GM03348 (cell line): ENCODE data around the gene FOCAD.
"Not testable (repeated sequence)": the region's sequence is repeated elsewhere in the genome, so short reads cannot be mapped to it uniquely, and the experiment has no call there.

ENCODE experiments used
- DNase-seq: peaks from one replicate; pipeline ENCODE4 v3.0.0; 2012; ENCODE audit warnings: low spot score

The FOCAD gene

DNA sequence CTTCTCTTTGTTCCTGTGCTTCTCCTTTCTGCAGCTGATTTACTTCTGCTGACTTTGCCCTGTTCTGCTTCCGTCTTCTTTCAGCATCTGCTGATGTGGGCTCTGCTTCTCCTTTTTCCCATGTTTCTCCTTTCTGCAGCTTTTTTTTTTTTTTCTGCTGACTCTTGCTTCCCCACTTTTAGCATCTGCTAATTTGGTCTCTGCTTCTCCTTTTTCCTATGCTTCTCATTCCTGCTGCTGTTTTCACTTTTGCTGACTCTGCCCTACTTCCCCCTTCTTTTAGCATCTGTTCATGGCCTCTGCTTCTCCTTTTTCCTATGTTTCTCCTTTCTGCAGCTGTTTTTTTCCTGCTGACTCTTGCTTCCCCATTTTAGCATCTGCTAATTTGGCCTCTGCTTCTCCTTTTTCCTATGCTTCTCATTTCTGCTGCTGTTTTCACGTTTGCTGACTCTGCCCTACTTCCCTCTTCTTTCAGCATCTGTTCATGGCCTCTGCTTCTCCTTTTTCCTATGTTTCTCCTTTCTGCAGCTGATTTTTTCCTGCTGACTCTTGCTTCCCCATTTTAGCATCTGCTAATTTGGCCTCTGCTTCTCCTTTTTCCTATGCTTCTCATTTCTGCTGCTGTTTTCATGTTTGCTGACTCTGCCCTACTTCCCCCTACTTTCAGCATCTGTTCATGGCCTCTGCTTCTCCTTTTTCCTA lies 289.3 kb downstream of the FOCAD start:
- DNase-seq = not testable (repeated sequence)

DNA sequence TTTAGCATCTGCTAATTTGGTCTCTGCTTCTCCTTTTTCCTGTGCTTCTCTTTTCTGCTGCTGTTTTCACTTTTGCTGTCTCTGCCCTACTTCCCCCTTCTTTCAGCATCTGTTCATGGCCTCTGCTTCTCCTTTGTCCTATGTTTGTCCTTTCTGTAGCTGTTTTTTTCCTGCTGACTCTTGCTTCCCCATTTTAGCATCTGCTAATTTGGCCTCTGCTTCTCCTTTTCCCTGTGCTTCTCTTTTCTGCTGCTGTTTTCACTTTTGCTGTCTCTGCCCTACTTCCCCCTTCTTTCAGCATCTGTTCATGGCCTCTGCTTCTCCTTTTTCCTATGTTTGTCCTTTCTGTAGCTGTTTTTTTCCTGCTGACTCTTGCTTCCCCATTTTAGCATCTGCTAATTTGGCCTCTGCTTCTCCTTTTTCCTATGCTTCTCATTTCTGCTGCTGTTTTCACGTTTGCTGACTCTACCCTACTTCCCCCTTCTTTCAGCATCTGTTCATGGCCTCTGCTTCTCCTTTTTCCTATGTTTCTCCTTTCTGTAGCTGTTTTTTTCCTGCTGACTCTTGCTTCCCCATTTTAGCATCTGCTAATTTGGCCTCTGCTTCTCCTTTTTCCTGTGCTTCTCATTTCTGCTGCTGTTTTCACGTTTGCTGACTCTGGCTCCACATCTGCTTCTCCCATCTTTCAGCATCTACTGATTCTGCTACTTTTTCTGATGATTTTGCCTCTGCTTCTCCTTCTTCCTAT lies 290.3 kb downstream of the FOCAD start:
- not testable (repeated sequence) for DNase-seq

DNA sequence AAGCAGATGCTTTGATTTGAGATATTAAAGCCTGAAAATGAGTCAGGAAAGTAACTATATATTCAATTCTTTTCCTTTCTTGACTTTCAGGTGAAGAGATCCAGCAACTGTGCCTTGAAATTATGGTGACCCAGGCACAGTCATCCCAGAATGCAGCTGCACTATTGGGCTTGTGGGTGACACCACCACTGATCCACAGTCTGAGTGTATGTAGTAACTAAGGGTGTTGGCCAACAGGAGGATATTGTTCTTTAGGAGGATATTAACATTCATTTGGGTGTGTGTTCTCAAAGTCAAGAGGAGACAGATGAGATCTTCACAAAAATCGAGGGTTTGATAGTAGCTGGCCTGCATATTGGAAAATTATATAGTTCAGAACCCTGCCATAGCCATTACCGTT lies 294.2 kb downstream of the FOCAD start:
- no peak for DNase-seq

- DNase-seq = peak; percentile 60
These were observed 296.9 kb downstream of the FOCAD start for GRCh38 chr9:20980832-20981455.

DNA sequence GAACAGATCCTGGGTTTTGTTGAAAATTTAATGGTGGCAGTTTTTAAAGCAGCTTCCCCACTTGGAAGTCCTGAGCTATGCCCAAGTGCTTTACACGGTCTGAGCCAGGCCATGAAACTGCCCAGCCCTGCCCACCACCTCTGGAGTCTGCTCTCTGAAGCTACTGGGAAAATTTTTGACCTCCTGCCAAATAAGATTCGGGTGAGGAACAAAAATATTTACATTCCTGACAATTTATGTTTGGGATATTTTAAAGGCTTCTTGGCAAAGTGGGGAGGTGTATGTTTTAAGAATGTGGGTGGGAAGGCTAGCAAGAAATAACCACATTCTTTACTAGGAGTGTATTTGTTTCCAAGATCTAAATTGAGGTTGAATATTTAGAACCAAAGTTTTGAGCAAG lies 297.4 kb downstream of the FOCAD start:
- peak; percentile 76 for DNase-seq

DNA sequence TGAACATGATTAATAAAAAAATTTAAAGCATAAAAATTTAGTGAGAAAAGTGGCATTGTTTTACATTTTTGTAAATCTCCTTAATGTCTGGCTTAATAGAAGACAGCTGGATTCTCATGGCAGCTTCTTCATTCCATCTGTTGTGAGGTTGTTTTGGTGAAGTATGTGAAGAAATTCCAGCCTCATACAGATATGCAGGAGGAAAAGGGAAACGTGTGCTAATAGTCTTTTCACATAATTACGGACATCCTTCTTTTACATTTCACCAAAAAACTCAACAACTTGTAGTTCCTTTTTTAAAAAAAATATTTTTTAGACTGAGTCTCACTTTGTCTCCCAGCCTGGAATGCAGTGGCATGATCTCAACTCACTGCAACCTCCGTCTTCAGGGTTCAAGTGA lies 300.4 kb downstream of the FOCAD start:
- DNase-seq = peak; percentile 55

- no peak for DNase-seq
These were observed 302.0 kb downstream of the FOCAD start for GRCh38 chr9:20985851-20986600.

DNA sequence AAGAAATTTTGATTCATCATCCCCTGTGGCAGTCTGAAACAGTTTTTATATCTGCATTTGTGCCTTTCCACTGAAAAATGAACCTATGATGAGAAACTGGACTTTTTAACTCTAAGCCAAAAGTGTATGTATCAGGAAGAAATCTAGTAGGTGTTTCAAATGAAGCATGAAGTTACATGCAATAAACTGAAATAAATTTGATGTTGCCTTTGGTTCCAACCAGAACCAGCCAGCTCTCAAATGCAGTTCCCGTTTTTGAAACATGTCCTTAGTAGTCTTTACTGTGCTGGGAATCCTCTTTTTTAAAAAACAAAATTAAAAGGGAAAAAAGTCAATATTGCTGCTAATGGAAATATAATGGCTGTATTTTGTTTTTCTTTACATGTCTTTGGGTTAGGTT lies 303.5 kb downstream of the FOCAD start:
- DNase-seq = no peak

DNA sequence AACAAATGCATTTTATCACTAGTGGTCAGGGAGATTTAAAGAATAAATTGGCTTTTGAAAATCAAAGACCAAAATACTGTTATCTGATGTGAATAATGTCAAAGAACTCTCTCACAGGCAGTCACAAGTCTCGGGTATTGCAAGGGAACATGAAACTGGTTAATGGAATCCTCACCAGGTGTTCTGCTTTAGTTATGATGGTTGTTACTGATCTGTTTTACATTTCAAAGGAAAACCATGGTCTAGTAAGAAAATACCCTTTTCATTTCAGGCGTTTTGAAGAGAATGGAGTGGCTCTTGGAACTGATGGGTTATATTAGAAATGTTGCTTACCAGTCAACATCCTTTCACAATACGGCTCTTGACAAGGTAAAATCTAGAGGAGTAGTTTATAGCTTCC lies 304.0 kb downstream of the FOCAD start:
- DNase-seq = no peak

DNA sequence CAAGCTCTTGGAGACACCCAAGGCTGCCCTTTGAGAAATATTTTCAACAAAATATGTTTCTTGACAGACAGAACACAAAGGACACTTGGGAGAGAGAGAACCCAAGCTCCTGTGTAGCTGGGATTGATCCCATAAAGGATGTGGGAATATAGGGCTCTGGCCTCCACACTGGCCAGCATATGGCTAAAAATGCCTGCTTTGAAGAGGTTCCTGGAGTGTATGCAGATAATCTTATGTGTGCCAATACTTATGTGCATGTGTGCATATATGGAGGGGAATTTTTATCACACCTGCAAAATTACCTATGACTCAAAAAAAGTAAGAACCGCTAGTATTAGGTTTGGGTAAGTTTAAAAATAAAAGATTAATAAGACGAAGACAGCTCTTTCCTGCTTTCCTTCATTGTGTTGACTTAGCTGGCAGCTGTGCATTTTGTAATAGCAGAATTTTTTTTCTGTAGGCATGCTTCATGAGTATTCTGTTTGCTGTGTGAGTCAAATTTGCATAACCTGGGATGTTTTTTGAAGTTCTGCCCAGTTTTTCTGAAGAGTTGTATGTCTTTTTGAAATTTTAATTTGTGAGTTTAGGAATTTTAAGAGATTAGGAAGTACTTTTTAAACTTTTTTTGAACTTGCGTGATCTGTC lies 304.7 kb downstream of the FOCAD start:
- no peak for DNase-seq

GRCh38 chr9:20989923-20990341 lies 305.9 kb downstream of the FOCAD start:
- no peak for DNase-seq

DNA sequence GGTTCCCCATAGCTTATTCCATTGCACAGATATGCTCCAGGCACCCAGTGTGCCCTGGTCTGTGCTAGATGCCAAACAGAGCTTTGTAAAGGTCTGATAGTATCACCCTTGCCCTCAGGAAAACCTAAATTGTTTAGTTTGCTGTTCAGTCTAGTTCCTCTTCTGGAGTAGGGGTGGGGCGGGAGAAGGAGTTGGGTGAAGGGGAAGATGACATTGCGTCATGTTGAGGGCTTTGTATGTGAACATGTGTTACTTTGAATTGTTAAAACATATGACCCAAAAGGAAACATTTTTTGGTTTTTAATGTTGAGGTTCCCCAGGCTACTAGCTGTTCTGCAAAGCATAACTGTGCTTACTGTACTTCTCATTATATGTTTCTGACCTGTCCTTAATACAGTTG lies 306.8 kb downstream of the FOCAD start:
- DNase-seq = no peak

DNA sequence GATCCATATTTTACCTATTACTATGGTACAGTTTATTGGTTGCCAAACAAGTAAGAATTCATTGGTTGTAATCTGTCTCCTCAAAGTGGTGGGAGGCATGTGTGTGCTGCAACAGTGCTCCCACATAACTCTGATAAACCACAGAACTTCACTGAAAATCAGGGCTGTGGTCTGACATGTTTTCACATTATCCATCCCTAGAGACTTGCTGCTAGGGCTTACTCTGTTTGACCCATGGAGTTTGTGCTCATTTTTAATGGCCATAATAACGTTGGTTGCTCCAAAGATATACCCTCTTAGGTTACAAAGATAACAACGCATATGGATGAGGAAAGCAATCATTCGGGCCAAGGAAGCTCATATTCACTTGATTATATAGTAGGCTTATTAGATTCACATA lies 310.4 kb downstream of the FOCAD start:
- DNase-seq = no peak

DNA sequence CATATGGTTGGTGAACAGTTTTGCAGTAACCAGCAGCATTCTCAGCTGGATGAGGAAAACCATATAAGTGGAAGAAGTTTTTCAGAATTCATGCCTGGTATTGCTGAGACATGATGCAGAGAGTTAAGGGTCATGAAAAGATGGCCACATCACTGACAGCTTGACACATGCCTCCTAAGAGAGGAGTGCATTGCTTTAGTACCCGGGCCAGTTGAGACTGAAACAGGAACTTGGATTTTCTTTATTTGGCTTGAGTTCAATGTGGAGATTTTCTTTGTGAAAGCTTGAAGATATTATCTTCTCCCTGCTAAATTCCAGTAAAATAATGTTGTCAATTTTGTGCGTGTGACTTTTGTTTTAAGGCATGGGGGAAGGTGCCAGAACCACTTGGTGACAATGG lies 311.6 kb downstream of the FOCAD start:
- no peak for DNase-seq

DNA sequence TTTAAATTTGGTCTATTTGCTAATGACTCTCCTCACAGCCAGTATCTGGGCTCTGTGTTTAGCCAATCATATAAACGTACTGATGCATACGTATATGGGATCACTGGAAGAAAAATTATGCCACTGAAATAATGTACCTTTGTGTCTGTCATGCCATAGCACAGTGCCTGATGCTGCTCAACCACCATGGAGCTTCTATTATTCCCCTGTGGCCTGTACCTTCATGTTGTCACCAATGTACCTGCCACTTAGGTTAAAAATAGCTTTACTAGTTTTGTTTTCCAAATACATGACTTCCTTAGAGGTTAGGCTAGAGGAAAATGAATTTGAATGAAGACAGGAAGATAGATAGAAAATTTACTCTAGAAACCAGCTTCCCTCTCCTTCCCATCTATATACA lies 312.8 kb downstream of the FOCAD start:
- DNase-seq = no peak

GRCh38 chr9:20997503-20998076 lies 313.5 kb downstream of the FOCAD start:
- DNase-seq = no peak

DNA sequence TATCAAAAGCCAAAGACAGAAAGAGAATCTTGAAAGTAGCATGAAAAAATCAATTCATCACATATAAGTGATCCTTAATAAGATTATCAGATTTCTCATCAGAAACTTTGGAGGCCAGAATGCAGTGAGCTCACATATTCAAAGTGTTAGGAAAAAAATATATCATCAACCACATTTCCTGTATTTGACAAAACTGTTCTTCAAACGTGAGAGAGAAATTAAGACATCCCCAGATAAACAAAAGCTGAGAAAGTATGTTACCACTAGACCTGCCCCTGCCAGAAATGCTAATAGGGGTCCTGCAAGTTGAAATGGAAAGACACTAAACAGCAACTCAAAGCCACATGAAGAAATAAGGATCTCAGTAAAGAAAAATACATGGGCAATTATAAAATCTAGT lies 317.5 kb downstream of the FOCAD start:
- no peak for DNase-seq

- DNase-seq = no peak
These were observed 318.0 kb downstream of the FOCAD start for GRCh38 chr9:21002040-21002439.

- DNase-seq = no peak
These were observed 331.2 kb downstream of the FOCAD start for GRCh38 chr9:21015129-21015815.

DNA sequence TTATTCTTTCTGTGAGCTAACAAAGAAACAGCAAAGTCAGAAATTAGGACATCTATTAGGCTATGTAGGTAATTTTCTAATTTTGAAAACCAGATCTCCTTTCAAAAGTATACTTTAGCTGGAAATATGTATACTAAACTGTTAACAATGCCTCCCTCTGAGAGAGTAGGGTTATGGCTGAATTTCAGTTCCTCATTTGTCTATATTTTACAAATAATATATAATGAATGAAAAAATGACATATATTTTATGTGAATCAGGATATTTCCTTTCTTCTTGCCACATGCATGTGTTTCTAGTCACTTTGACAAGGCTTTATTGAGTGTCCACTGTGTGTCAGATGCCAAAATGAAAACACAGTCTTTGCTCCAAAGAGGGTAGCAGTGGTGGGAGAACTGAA lies 331.9 kb downstream of the FOCAD start:
- no peak for DNase-seq
